ENCODE measurements around the gene MAP2K4.

GRCh38 chr17:12064395-12064794, 43.7 kb downstream of the MAP2K4 start:
- no peak for TF ChIP-seq CTCF (conservative IDR thresholded peaks at IDR 0.05; ENCODE audit: low read depth, low read length)
- no peak for TF ChIP-seq BHLHE40 (IDR thresholded peaks at IDR 0.05; ENCODE audit: low read depth, low read length)
- TF ChIP-seq POLR2A (IDR thresholded peaks at IDR 0.05; ENCODE audit: low read depth, low read length), result no peak
- TF ChIP-seq USF2 (IDR thresholded peaks at IDR 0.05; ENCODE audit: low read depth, low read length), result no peak
- no peak for TF ChIP-seq RCOR1 (IDR thresholded peaks at IDR 0.05; ENCODE audit: insufficient replicate concordance, low read length)
- peak; percentile 19; the same call in 1 of the 2 replicates for TF ChIP-seq MAFK (IDR thresholded peaks at IDR 0.05; ENCODE audit: low read depth, low read length)
- no peak for TF ChIP-seq SMC3 (IDR thresholded peaks at IDR 0.05; ENCODE audit: low read depth, low read length)
- TF ChIP-seq ELK1 (IDR thresholded peaks at IDR 0.05; ENCODE audit: borderline replicate concordance, low read depth, low read length), result no peak
- TF ChIP-seq RAD21 (IDR thresholded peaks at IDR 0.05; ENCODE audit: low read length), result no peak
- TF ChIP-seq MAZ (IDR thresholded peaks at IDR 0.05; ENCODE audit: borderline replicate concordance, low read depth, low read length), result no peak

Data from IMR-90 (cell line).